HG03025 (cell line): ENCODE results near the gene IPO11.
A peak's percentile ranks its signal among the peaks of the same experiment; 100 is the strongest.

Experiments used
- ATAC-seq: cut with Tn5 transposase; IDR thresholded peaks from one replicate; pipeline ENCODE4 v1.9.1; 2021; ENCODE audit warnings: mild to moderate bottlenecking, moderate library complexity; ENCODE audit not compliant: unreplicated experiment, low FRiP score

IPO11 gene

GRCh38 chr5:62412549-62413329 lies at the start of gene IPO11:
Gene IPO11, plus strand, starts transcription at chr5:62412763. Its CDS starts 24,517 bp downstream, at chr5:62437280.
- ATAC-seq, result peak; percentile 96

- no peak for ATAC-seq
These were observed 43.5 kb upstream of the IPO11 start for GRCh38 chr5:62369039-62369438.

- ATAC-seq, result no peak
These were observed 41.2 kb upstream of the IPO11 start for GRCh38 chr5:62371409-62371808.

- ATAC-seq, result no peak
These were observed 40.0 kb upstream of the IPO11 start for GRCh38 chr5:62372600-62372999.

GRCh38 chr5:62373382-62373781 lies 39.2 kb upstream of the IPO11 start:
- ATAC-seq, result no peak

GRCh38 chr5:62374090-62374489 lies 38.5 kb upstream of the IPO11 start:
- ATAC-seq, result no peak

- ATAC-seq, result no peak
These were observed 36.9 kb upstream of the IPO11 start for GRCh38 chr5:62375627-62376026.

- no peak for ATAC-seq
These were observed 36.5 kb upstream of the IPO11 start for GRCh38 chr5:62376064-62376463.

GRCh38 chr5:62385131-62385530 lies 27.4 kb upstream of the IPO11 start:
- no peak for ATAC-seq

- ATAC-seq, result no peak
These were observed 26.7 kb upstream of the IPO11 start for GRCh38 chr5:62385816-62386400.

- no peak for ATAC-seq
These were observed 25.7 kb upstream of the IPO11 start for GRCh38 chr5:62386824-62387223.

GRCh38 chr5:62395210-62395950 lies 17.2 kb upstream of the IPO11 start:
- no peak for ATAC-seq

GRCh38 chr5:62403411-62404250 lies 8.9 kb upstream of the IPO11 start, which contains the start of gene DIMT1:
Gene DIMT1, minus strand, starts transcription at chr5:62403905. Its CDS starts 133 bp downstream, at chr5:62403772.
- ATAC-seq, result peak; percentile 98

- ATAC-seq, result no peak
These were observed 1.1 kb downstream of the IPO11 start for GRCh38 chr5:62413711-62414110.

- no peak for ATAC-seq
These were observed 6.0 kb downstream of the IPO11 start for GRCh38 chr5:62418462-62419076.

GRCh38 chr5:62419609-62420008 lies 7.0 kb downstream of the IPO11 start:
- no peak for ATAC-seq

GRCh38 chr5:62421414-62421813 lies 8.9 kb downstream of the IPO11 start:
- no peak for ATAC-seq

- no peak for ATAC-seq
These were observed 12.2 kb downstream of the IPO11 start for GRCh38 chr5:62424763-62425162.

- ATAC-seq, result no peak
These were observed 19.4 kb downstream of the IPO11 start for GRCh38 chr5:62431735-62432620.
